ELF-1 (cell line): ENCODE data around the gene MYCBPAP.

Source experiments
- DNase-seq: peaks from one replicate; pipeline ENCODE4 v3.0.0-alpha.2; 2016; ENCODE audit warnings: low read depth, low spot score

The MYCBPAP gene

GRCh38 chr17:50551884-50552283 lies 43.6 kb downstream of the MYCBPAP start:
- DNase-seq, result no peak

DNA sequence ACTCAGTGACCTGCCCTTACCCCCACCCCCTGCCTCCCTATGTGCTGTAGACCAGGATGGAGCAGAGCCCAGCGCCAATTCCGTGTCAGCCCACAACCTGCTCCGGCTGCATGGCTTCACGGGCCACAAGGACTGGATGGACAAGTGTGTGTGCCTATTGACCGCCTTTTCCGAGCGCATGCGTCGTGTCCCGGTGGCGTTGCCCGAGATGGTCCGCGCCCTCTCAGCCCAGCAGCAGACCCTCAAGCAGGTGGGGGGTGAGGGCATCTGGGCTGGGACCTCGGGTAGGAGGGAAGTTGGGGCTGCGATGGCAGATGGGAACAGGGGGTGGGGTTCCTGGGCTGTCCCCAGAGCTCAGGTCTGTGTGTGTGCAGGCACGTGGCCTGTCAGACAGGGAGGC lies 46.0 kb downstream of the MYCBPAP start:
- no peak for DNase-seq

DNA sequence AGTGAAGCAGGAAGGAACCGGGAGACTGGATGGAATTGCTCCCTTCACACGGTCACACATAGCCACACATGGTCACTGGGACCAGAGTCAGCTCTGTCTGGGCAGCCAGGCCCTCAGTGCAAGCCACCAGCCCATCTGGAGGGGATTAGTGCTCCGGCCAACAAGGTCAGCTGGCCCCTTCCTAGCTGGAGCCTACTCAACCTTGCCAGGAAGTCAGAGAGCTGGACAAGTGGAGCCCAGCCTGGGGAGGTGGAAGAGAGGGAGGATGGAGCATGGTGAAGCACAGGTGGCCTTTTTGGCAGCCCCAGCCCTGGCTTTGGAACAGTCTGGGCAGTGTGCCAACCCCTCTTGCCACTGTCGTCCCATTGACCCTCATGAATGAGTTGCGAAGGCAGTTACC lies 48.6 kb downstream of the MYCBPAP start:
- DNase-seq, result no peak

GRCh38 chr17:50557630-50558029 lies 49.4 kb downstream of the MYCBPAP start:
- no peak for DNase-seq

DNA sequence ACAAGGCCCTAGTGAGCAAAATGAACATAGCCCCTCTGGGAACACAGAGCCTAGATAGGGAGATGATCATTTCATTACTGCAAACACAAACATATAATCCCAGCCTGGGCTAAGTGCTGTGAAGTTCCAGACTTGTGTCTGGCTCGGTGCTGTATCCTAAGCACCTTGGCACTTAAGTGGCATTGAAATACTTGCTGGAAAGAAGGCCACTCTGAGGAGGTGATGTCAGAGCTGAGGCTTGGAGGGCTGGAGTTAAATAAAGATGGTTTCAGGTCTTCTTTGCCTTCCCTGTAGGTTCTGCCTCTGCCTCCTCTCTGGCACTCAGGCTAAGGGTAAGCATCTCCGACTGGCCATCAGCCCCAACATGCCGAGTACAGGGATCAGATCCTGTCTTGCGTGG lies 49.9 kb downstream of the MYCBPAP start:
- no peak for DNase-seq

GRCh38 chr17:50558581-50558940 lies 50.3 kb downstream of the MYCBPAP start:
- DNase-seq, result no peak

GRCh38 chr17:50558941-50559614 lies 50.8 kb downstream of the MYCBPAP start:
- DNase-seq, result peak; percentile 57

- peak; percentile 91 for DNase-seq
Observed at GRCh38 chr17:50559674-50560184, 51.5 kb downstream of the MYCBPAP start.

DNA sequence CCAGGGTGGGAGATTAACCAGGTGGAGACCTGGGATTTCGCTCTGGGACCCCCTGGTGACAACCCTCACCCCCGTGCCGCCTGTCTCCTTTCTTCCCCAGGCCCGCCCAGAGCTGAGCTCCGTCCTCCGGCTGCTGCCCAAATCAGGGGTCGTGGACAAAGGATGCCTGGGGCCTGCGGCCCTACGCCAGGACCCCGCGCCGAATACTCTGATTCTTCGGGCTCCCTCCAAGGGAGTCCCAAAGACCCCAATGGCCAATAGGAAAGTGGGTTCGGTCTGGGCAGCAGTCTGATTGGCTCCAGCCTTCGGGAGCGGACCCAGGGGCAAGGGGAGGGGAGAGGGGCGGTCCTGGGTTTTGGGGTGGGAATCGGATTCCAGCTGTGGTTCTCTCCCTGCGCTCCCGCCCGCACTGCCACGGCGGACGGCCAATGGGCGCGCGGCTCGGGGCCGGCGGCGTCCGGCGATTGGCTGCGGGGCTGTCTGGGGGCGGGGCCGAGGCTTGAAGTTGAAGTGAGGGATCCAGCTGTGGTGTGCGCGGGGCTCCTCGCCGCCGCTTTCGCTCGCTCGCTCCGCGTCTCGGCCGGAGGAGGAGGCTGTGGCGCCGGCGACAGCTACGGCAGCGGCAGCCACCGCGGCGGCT lies 52.1 kb downstream of the MYCBPAP start, which contains the start of gene CACNA1G:
Gene CACNA1G (plus strand): TSS at position 531 of the 640 bp plus-strand sequence. CDS start 745 bp downstream, outside the sequence.
- DNase-seq, result peak; percentile 96

GRCh38 chr17:50560931-50561745 lies 52.9 kb downstream of the MYCBPAP start:
- no peak for DNase-seq

GRCh38 chr17:50561746-50562141 lies 53.5 kb downstream of the MYCBPAP start:
- DNase-seq, result no peak

- no peak for DNase-seq
Observed at GRCh38 chr17:50562242-50563091, 54.2 kb downstream of the MYCBPAP start.

GRCh38 chr17:50563092-50563511 lies 54.9 kb downstream of the MYCBPAP start:
- no peak for DNase-seq

DNA sequence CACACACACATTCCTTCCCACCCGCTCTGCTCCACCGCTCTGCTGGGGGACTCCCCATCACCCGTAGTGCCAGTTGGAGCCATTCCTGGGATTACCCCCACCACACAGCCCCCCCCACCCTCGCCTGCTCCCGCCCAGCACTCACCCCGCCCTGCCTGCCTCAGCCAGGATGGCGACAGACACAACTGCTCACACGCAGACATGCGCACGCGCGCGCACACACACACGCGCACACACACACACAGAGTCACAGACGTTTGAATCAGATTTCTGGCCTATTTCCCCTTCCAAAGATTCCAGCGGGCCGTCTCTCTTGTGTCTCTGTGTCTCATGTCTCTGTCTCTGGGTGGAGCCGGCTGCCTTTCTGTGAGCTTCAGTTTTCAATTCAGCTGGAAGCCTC lies 56.7 kb downstream of the MYCBPAP start:
- no peak for DNase-seq

- DNase-seq, result no peak
Observed at GRCh38 chr17:50565402-50566350, 57.4 kb downstream of the MYCBPAP start.

GRCh38 chr17:50566886-50567285 lies 58.6 kb downstream of the MYCBPAP start:
- no peak for DNase-seq

- DNase-seq, result no peak
Observed at GRCh38 chr17:50568659-50569058, 60.4 kb downstream of the MYCBPAP start.

- DNase-seq, result no peak
Observed at GRCh38 chr17:50569592-50569991, 61.4 kb downstream of the MYCBPAP start.

DNA sequence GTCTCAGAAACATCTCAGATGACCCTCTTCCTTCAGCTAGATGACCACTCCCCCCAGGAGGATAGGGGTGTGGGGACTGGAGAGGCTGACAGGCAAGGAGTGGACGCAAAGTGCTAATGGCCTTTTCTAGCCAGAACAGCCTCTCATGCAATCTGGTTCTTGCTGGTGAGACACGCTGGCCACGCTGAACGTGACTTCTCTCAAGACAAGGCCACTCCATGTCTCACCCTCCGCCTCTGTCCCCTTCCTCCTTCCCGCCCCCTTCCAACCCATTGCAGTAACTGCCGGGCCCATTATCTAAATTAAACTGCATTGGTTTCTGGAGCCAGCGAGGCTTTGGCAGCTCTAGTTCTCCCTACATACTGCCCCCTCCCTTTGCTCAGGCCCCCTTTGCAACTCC lies 61.8 kb downstream of the MYCBPAP start:
- DNase-seq, result no peak

GRCh38 chr17:50570528-50570927 lies 62.3 kb downstream of the MYCBPAP start:
- peak; percentile 43 for DNase-seq
